ENCODE data around the gene XXYLT1.

GRCh38 chr3:195302431-195302830, 31.5 kb upstream of the XXYLT1 start:
- TF ChIP-seq POLR2A (IDR thresholded peaks at IDR 0.05) (no peak), CTCF (IDR thresholded peaks at IDR 0.05) (no peak)

Data from adrenal gland (tissue), 5 donors.